IPS-20b (cell line): ENCODE results near the gene OSBPL6.

ENCODE experiments used
- H3K27ac ChIP-seq: one replicate; pipeline ENCODE4 v1.5.1; 2013; ENCODE audit warnings: low read length
- H3K27me3 ChIP-seq: 2 replicates; pipeline ENCODE4 v1.6.1; 2013; ENCODE audit warnings: mild to moderate bottlenecking, low read length, inconsistent platforms; ENCODE audit not compliant: insufficient read depth
- H3K36me3 ChIP-seq: 2 replicates; pipeline ENCODE4 v1.6.1; 2013; ENCODE audit warnings: low read depth, mild to moderate bottlenecking, inconsistent platforms, low read length, moderate library complexity; ENCODE audit not compliant: insufficient read depth
- H3K4me1 ChIP-seq: 2 replicates; pipeline ENCODE4 v1.6.1; 2013; ENCODE audit warnings: mild to moderate bottlenecking, control low read depth, inconsistent platforms, low read length, moderate library complexity; ENCODE audit not compliant: insufficient read depth
- H3K4me3 ChIP-seq: 2 replicates; pipeline ENCODE4 v1.5.1; 2013; ENCODE audit warnings: mild to moderate bottlenecking, low read length, inconsistent platforms
- H3K9ac ChIP-seq: 2 replicates; pipeline ENCODE4 v1.6.1; 2013; ENCODE audit warnings: low read depth, mild to moderate bottlenecking, inconsistent platforms, low read length, moderate library complexity
- H3K9me3 ChIP-seq: 2 replicates; pipeline ENCODE4 v1.6.1; 2013; ENCODE audit warnings: mild to moderate bottlenecking, low read depth, low read length, inconsistent platforms; ENCODE audit not compliant: insufficient read depth

OSBPL6 gene

GRCh38 chr2:178275600-178275999, 81.3 kb downstream of the OSBPL6 start:
- no peaks in the 10 kb centered on the region for H3K36me3 ChIP-seq
- H3K9ac ChIP-seq = no peak overlapping the region
- H3K27ac ChIP-seq = no peak overlapping the region
- no peaks in the 10 kb centered on the region for H3K27me3 ChIP-seq
- no peak overlapping the region for H3K4me3 ChIP-seq
- H3K4me1 ChIP-seq = peaks cover 22% of the 10 kb centered on the region
- H3K9me3 ChIP-seq = no peaks in the 10 kb centered on the region

- H3K4me1 ChIP-seq = peaks cover 14% of the 10 kb centered on the region
- no peaks in the 10 kb centered on the region for H3K9me3 ChIP-seq
- H3K4me3 ChIP-seq = no peak overlapping the region
- H3K27ac ChIP-seq = no peak overlapping the region
- no peaks in the 10 kb centered on the region for H3K27me3 ChIP-seq
- H3K36me3 ChIP-seq = no peaks in the 10 kb centered on the region
- H3K9ac ChIP-seq = no peak overlapping the region
These were observed 83.5 kb downstream of the OSBPL6 start for GRCh38 chr2:178277741-178278197.

GRCh38 chr2:178279142-178279541, 84.8 kb downstream of the OSBPL6 start:
- no peaks in the 10 kb centered on the region for H3K9me3 ChIP-seq
- no peaks in the 10 kb centered on the region for H3K36me3 ChIP-seq
- no peak overlapping the region for H3K27ac ChIP-seq
- no peaks in the 10 kb centered on the region for H3K27me3 ChIP-seq
- peaks cover 8% of the 10 kb centered on the region for H3K4me1 ChIP-seq
- no peak overlapping the region for H3K4me3 ChIP-seq
- no peak overlapping the region for H3K9ac ChIP-seq

GRCh38 chr2:178279636-178280035, 85.3 kb downstream of the OSBPL6 start:
- no peak overlapping the region for H3K27ac ChIP-seq
- no peaks in the 10 kb centered on the region for H3K36me3 ChIP-seq
- H3K4me1 ChIP-seq = peaks cover 8% of the 10 kb centered on the region
- no peaks in the 10 kb centered on the region for H3K9me3 ChIP-seq
- H3K9ac ChIP-seq = no peak overlapping the region
- H3K27me3 ChIP-seq = no peaks in the 10 kb centered on the region
- no peak overlapping the region for H3K4me3 ChIP-seq

- no peak overlapping the region for H3K27ac ChIP-seq
- no peaks in the 10 kb centered on the region for H3K27me3 ChIP-seq
- H3K9me3 ChIP-seq = no peaks in the 10 kb centered on the region
- no peaks in the 10 kb centered on the region for H3K36me3 ChIP-seq
- peaks cover 8% of the 10 kb centered on the region for H3K4me1 ChIP-seq
- H3K4me3 ChIP-seq = no peak overlapping the region
- no peak overlapping the region for H3K9ac ChIP-seq
These were observed 86.0 kb downstream of the OSBPL6 start for GRCh38 chr2:178280244-178280852.

- Histone ChIP-seq H3K36me3 (no peaks in the 10 kb centered on the region), H3K4me3 (no peak overlapping the region), H3K9me3 (no peaks in the 10 kb centered on the region), H3K4me1 (peaks cover 8% of the 10 kb centered on the region), H3K9ac (no peak overlapping the region), H3K27ac (no peak overlapping the region), H3K27me3 (no peaks in the 10 kb centered on the region)
These were observed 87.9 kb downstream of the OSBPL6 start for GRCh38 chr2:178282075-178282815.

- no peaks in the 10 kb centered on the region for H3K27me3 ChIP-seq
- no peak overlapping the region for H3K4me3 ChIP-seq
- no peak overlapping the region for H3K27ac ChIP-seq
- peaks cover 8% of the 10 kb centered on the region for H3K4me1 ChIP-seq
- H3K9me3 ChIP-seq = no peaks in the 10 kb centered on the region
- no peak overlapping the region for H3K9ac ChIP-seq
- H3K36me3 ChIP-seq = no peaks in the 10 kb centered on the region
These were observed 89.1 kb downstream of the OSBPL6 start for GRCh38 chr2:178283341-178283918.

GRCh38 chr2:178284613-178285286, 90.4 kb downstream of the OSBPL6 start:
- H3K9ac ChIP-seq = no peak overlapping the region
- H3K9me3 ChIP-seq = no peaks in the 10 kb centered on the region
- no peaks in the 10 kb centered on the region for H3K27me3 ChIP-seq
- H3K4me1 ChIP-seq = peaks cover 8% of the 10 kb centered on the region
- H3K4me3 ChIP-seq = no peak overlapping the region
- no peaks in the 10 kb centered on the region for H3K36me3 ChIP-seq
- H3K27ac ChIP-seq = no peak overlapping the region

GRCh38 chr2:178285287-178285615, 90.9 kb downstream of the OSBPL6 start:
- H3K4me1 ChIP-seq = peaks cover 8% of the 10 kb centered on the region
- no peaks in the 10 kb centered on the region for H3K27me3 ChIP-seq
- no peak overlapping the region for H3K9ac ChIP-seq

GRCh38 chr2:178286636-178287035, 92.3 kb downstream of the OSBPL6 start:
- Histone ChIP-seq H3K4me3 (no peak overlapping the region), H3K27ac (no peak overlapping the region), H3K27me3 (no peaks in the 10 kb centered on the region), H3K9ac (no peak overlapping the region), H3K36me3 (no peaks in the 10 kb centered on the region), H3K4me1 (peaks cover 8% of the 10 kb centered on the region), H3K9me3 (0 out of 2 replicates have a peak, but pooled peaks cover 3% of the 10 kb centered on the region)

More at GRCh38 chr2:178285287-178285615, 90.9 kb downstream of the OSBPL6 start:
- Histone ChIP-seq H3K27ac (no peak overlapping the region), H3K36me3 (no peaks in the 10 kb centered on the region), H3K9me3 (no peaks in the 10 kb centered on the region), H3K4me3 (no peak overlapping the region)

GRCh38 chr2:178287652-178288344, 93.5 kb downstream of the OSBPL6 start:
- H3K4me1 ChIP-seq = no peaks in the 10 kb centered on the region

More at GRCh38 chr2:178287652-178288344, 93.5 kb downstream of the OSBPL6 start:
- no peak overlapping the region for H3K9ac ChIP-seq
- H3K27ac ChIP-seq = no peak overlapping the region
- no peaks in the 10 kb centered on the region for H3K27me3 ChIP-seq
- 0 out of 2 replicates have a peak, but pooled peaks cover 3% of the 10 kb centered on the region for H3K9me3 ChIP-seq
- no peak overlapping the region for H3K4me3 ChIP-seq
- no peaks in the 10 kb centered on the region for H3K36me3 ChIP-seq
